IMR-90 (cell line): ENCODE measurements around the gene LDAH. TPM values are rescaled to one million over a fixed set of nuclear protein-coding genes. Genes with fewer than 3 reads are reported as not detected.

Source experiments
- ATAC-seq: fragments of 200-7000 bp; cut with Tn5 transposase; 2 replicates; pipeline ENCODE4 v1.9.1; 2020; ENCODE audit warnings: low read depth, mild to moderate bottlenecking, moderate library complexity
- BruUV-seq: library from RNA; stranded (reverse); fragments of 400-500 nt; replicated peaks from 2 replicates; lab custom pipeline; 2021; lab: Mats Ljungman, UMichigan
- CTCF ChIA-PET: fragments of 300-600 bp; formaldehyde crosslinking; extraction: SDS; loops from one replicate; lab custom pipeline; 2021; ENCODE audit warnings: antibody characterized with exemption; lab: Yijun Ruan, JAX
- POLR2A ChIA-PET: fragments of 300-600 bp; sonication (Branson Sonifier 250); formaldehyde crosslinking; loops from one replicate; lab custom pipeline; 2022; ENCODE audit warnings: antibody characterized with exemption; ENCODE audit not compliant: unreplicated experiment; lab: Charles Lee
- DNase-seq: peaks from one replicate; pipeline ENCODE4 v3.0.0; 2013
- H2AFZ ChIP-seq: replicated peaks from 2 replicates; pipeline ENCODE3; 2013; ENCODE audit warnings: low read length, mild to moderate bottlenecking; ENCODE audit not compliant: poor library complexity
- H2AK5ac ChIP-seq: 2 replicates; pipeline ENCODE4 v1.6.1; 2013; ENCODE audit warnings: low read depth, low read length, inconsistent platforms
- H2AK9ac ChIP-seq: replicated peaks from 2 replicates; pipeline ENCODE3; 2013; ENCODE audit warnings: mild to moderate bottlenecking, low read depth, low read length, moderate library complexity; ENCODE audit not compliant: poor library complexity
- H2BK120ac ChIP-seq: 2 replicates; pipeline ENCODE4 v1.6.1; 2013; ENCODE audit warnings: low read depth, low read length, inconsistent platforms
- H2BK15ac ChIP-seq: 3 replicates; pipeline ENCODE4 v1.6.1; 2013; ENCODE audit warnings: low read depth, low read length, inconsistent platforms
- H2BK20ac ChIP-seq: 2 replicates; pipeline ENCODE4 v1.6.1; 2013; ENCODE audit warnings: low read depth, mild to moderate bottlenecking, inconsistent platforms, low read length, moderate library complexity
- H2BK5ac ChIP-seq: 2 replicates; pipeline ENCODE4 v1.6.1; 2013; ENCODE audit warnings: mild to moderate bottlenecking, low read depth, low read length, inconsistent platforms; ENCODE audit not compliant: poor library complexity, severe bottlenecking
- H3K14ac ChIP-seq: replicated peaks from 2 replicates; pipeline ENCODE4 v1.6.1; 2013; ENCODE audit warnings: low read depth, low read length, inconsistent platforms
- H3K18ac ChIP-seq: 2 replicates; pipeline ENCODE4 v1.6.1; 2013; ENCODE audit warnings: low read depth, low read length, control low read depth
- H3K23ac ChIP-seq: 2 replicates; pipeline ENCODE4 v1.6.1; 2013; ENCODE audit warnings: low read depth, low read length, inconsistent platforms
- H3K27ac ChIP-seq: 2 replicates; pipeline ENCODE4 v1.5.1; 2013; ENCODE audit warnings: mild to moderate bottlenecking, control low read depth, low read length; ENCODE audit not compliant: insufficient read depth
- H3K27me3 ChIP-seq: 2 replicates; pipeline ENCODE4 v1.6.1; 2013; ENCODE audit warnings: low read length; ENCODE audit not compliant: control insufficient read depth, insufficient read depth
- H3K36me3 ChIP-seq: 2 replicates; pipeline ENCODE4 v1.6.1; 2013; ENCODE audit warnings: low read length, mixed read lengths; ENCODE audit not compliant: control insufficient read depth, insufficient read depth
- H3K4ac ChIP-seq: 2 replicates; pipeline ENCODE4 v1.6.1; 2013; ENCODE audit warnings: low read depth, low read length, inconsistent platforms
- H3K4me1 ChIP-seq: 2 replicates; pipeline ENCODE4 v1.6.1; 2013; ENCODE audit warnings: low read length, mixed read lengths; ENCODE audit not compliant: control insufficient read depth, insufficient read depth
- H3K4me2 ChIP-seq: 2 replicates; pipeline ENCODE4 v1.6.1; 2013; ENCODE audit warnings: low read depth, mild to moderate bottlenecking, control low read depth, low read length, moderate library complexity
- H3K4me3 ChIP-seq: 2 replicates; pipeline ENCODE4 v1.5.1; 2013; ENCODE audit warnings: low read depth, mild to moderate bottlenecking, control low read depth, low read length, moderate library complexity; ENCODE audit not compliant: insufficient read depth
- H3K56ac ChIP-seq: 2 replicates; pipeline ENCODE4 v1.6.1; 2013; ENCODE audit warnings: low read length, inconsistent platforms; ENCODE audit not compliant: insufficient read depth; ENCODE audit errors: extremely low read depth
- H3K79me1 ChIP-seq, 2 experiments: 2 replicates each; pipeline ENCODE4 v1.6.1; 2013; ENCODE audit warnings: low read length in 2 of 2, inconsistent platforms in 1 of 2, low read depth in 1 of 2
- H3K9ac ChIP-seq: 2 replicates; pipeline ENCODE4 v1.6.1; 2013; ENCODE audit warnings: low read depth, low read length, control low read depth
- H3K9me1 ChIP-seq: 2 replicates; pipeline ENCODE4 v1.6.1; 2013; ENCODE audit warnings: low read length, inconsistent platforms; ENCODE audit not compliant: insufficient read depth
- H3K9me3 ChIP-seq: 2 replicates; pipeline ENCODE4 v1.6.1; 2013; ENCODE audit warnings: low read length; ENCODE audit not compliant: control insufficient read depth, insufficient read depth
- H4K20me1 ChIP-seq: 2 replicates; pipeline ENCODE4 v1.6.1; 2013; ENCODE audit warnings: low read length, inconsistent platforms; ENCODE audit not compliant: insufficient read depth
- H4K5ac ChIP-seq: 2 replicates; pipeline ENCODE4 v1.6.1; 2013; ENCODE audit warnings: mild to moderate bottlenecking, low read depth, low read length, control low read depth
- H4K8ac ChIP-seq, 2 experiments: 2 replicates each; pipeline ENCODE4 v1.6.1; 2013; ENCODE audit warnings: low read depth in 2 of 2, low read length in 2 of 2, control low read depth in 1 of 2, inconsistent platforms in 1 of 2
- H4K91ac ChIP-seq: 2 replicates; pipeline ENCODE4 v1.6.1; 2013; ENCODE audit warnings: low read depth, low read length, inconsistent platforms; ENCODE audit not compliant: insufficient read depth
- CHD1 ChIP-seq: IDR thresholded peaks from 2 replicates; pipeline ENCODE4 v1.6.1; 2012; ENCODE audit warnings: low read depth, low read length, improper control_type of control experiment
- FOS ChIP-seq: fragments of 150-350 bp; IDR thresholded peaks from 2 replicates; pipeline ENCODE4 v1.6.1; 2016; ENCODE audit warnings: low read depth, low read length
- MAFK ChIP-seq: IDR thresholded peaks from 2 replicates; pipeline ENCODE4 v1.6.1; 2012; ENCODE audit warnings: low read depth, low read length, improper control_type of control experiment
- MAZ ChIP-seq: IDR thresholded peaks from 2 replicates; pipeline ENCODE4 v1.6.1; 2012; ENCODE audit warnings: low read depth, mild to moderate bottlenecking, low read length, improper control_type of control experiment, moderate library complexity, borderline replicate concordance
- MXI1 ChIP-seq: IDR thresholded peaks from 2 replicates; pipeline ENCODE4 v1.6.1; 2012; ENCODE audit warnings: low read depth, mild to moderate bottlenecking, low read length, moderate library complexity, borderline replicate concordance
- NFE2L2 ChIP-seq: fragments of 150-350 bp; IDR thresholded peaks from 2 replicates; pipeline ENCODE4 v1.6.1; 2016; ENCODE audit warnings: low read depth, mild to moderate bottlenecking, low read length
- RAD21 ChIP-seq: IDR thresholded peaks from 2 replicates; pipeline ENCODE4 v1.6.1; 2012; ENCODE audit warnings: low read length, improper control_type of control experiment
- RFX5 ChIP-seq: IDR thresholded peaks from 2 replicates; pipeline ENCODE4 v1.8.0; 2012; ENCODE audit warnings: low read depth, mild to moderate bottlenecking, low read length, moderate library complexity
- SMC3 ChIP-seq: fragments of 150-350 bp; IDR thresholded peaks from 2 replicates; pipeline ENCODE4 v1.6.1; 2016; ENCODE audit warnings: low read depth, mild to moderate bottlenecking, antibody characterized with exemption, low read length, moderate library complexity
- WGBS, 2 experiments: methylation state at CpG; one replicate each; pipeline versions ENCODE4 v1.1.5 to v1.1.7; 2013; ENCODE audit warnings: missing lambda C conversion rate in 2 of 2; ENCODE audit not compliant: insufficient read length in 1 of 2; ENCODE audit errors: extremely low coverage in 2 of 2; 5-methylcytosine and 5-hydroxymethylcytosine counted together
- dilution Hi-C: fragments of 300-500 bp; cut with HindIII; formaldehyde crosslinking; loops from one replicate; pipeline ENCODE4 v1.14.3; 2018; ENCODE audit warnings: low sequenced_read_pairs; ENCODE audit not compliant: unreplicated experiment
- in situ Hi-C: fragments of 300-500 bp; cut with MboI; formaldehyde crosslinking; loops from 3 replicates; pipeline ENCODE4 v1.14.3; 2019; ENCODE audit warnings: low sequenced_read_pairs, inconsistent platforms, mixed read lengths
- intact Hi-C: fragments of 100-400 bp; cut with micrococcal nuclease; formaldehyde crosslinking; loops from 2 replicates; pipeline ENCODE4 v1.10.0; 2022
- polyA plus RNA-seq, 3 experiments: library from polyadenylated mRNA; depleted of rRNA; stranded (reverse); fragments of >200 nt; gene quantifications; 2 replicates each; pipeline ENCODE4 v1.2.3, GENCODE V29; 2012; ENCODE audit warnings: low replicate concordance in 1 of 3
- total RNA-seq: library from RNA; depleted of rRNA; stranded (reverse); fragments of >200 nt; gene quantifications from 2 replicates; pipeline ENCODE4 v1.2.3, GENCODE V29; 2012
- TF ChIP-seq, protein P1 (sequence below): conservative IDR thresholded peaks from 2 replicates; pipeline ENCODE4 v1.5.1; 2012; ENCODE audit warnings: mild to moderate bottlenecking, low read depth, low read length, improper control_type of control experiment
- TF ChIP-seq, protein P2 (sequence below): fragments of 150-350 bp; IDR thresholded peaks from 2 replicates; pipeline ENCODE4 v1.6.1; 2017; ENCODE audit warnings: mild to moderate bottlenecking, antibody characterized with exemption, low read length, low read depth
- TF ChIP-seq, protein P3 (sequence below): fragments of 150-350 bp; IDR thresholded peaks from 2 replicates; pipeline ENCODE4 v1.6.1; 2016; ENCODE audit warnings: low read depth, mild to moderate bottlenecking, low read length, moderate library complexity, borderline replicate concordance

LDAH gene
- total and polyA plus RNA-seq, 2 of the 4 experiments (the other 2 are of a cell fraction): 12.1 to 31.7 TPM

- no peak overlapping the region for H3K14ac ChIP-seq
- WGBS, 2 experiments: no CpG with 5 or more reads among the region's 5 CpGs
- in situ Hi-C loops: loop anchor here (5.0 to 25.0 kb wide), 2 partner anchors 300 to 1100 kb away; no protein-coding TSS in a partner anchor
- no peaks in the 10 kb centered on the region for H3K9me1 ChIP-seq
- H4K5ac ChIP-seq: no peak overlapping the region
- H3K4ac ChIP-seq: no peak overlapping the region
- no peak overlapping the region for H3K4me2 ChIP-seq
- no peak overlapping the region for H2AK5ac ChIP-seq
- POLR2A ChIA-PET: no interaction called here
- peaks cover 5% of the 10 kb centered on the region; the same call in 1 of the 2 replicates for H3K4me1 ChIP-seq
- no peak overlapping the region for H4K8ac ChIP-seq
- no peak overlapping the region for H4K91ac ChIP-seq
- H3K4me3 ChIP-seq: no peak overlapping the region
- H3K56ac ChIP-seq: no peak overlapping the region
- BruUV-seq: no TSS peak
- no peak overlapping the region for H3K27ac ChIP-seq
- H3K9me3 ChIP-seq: no peaks in the 10 kb centered on the region
- no peaks in the 10 kb centered on the region for H3K36me3 ChIP-seq
- DNase-seq (no peak), ATAC-seq (no peak)
- CTCF ChIA-PET: interaction anchor here (0.7 to 2.9 kb wide), 7 partner anchors 16 to 455 kb away, joined by 3 to 54 read pairs (median 4); no protein-coding TSS in a partner anchor
- H3K23ac ChIP-seq: no peak overlapping the region
- TF ChIP-seq MXI1 (no peak), MAZ (no peak), FOS (no peak), SMC3 (no peak), MAFK (no peak), RAD21 (no peak), CHD1 (no peak), RFX5 (no peak), NFE2L2 (no peak)
- TF ChIP-seq, protein P1, sequence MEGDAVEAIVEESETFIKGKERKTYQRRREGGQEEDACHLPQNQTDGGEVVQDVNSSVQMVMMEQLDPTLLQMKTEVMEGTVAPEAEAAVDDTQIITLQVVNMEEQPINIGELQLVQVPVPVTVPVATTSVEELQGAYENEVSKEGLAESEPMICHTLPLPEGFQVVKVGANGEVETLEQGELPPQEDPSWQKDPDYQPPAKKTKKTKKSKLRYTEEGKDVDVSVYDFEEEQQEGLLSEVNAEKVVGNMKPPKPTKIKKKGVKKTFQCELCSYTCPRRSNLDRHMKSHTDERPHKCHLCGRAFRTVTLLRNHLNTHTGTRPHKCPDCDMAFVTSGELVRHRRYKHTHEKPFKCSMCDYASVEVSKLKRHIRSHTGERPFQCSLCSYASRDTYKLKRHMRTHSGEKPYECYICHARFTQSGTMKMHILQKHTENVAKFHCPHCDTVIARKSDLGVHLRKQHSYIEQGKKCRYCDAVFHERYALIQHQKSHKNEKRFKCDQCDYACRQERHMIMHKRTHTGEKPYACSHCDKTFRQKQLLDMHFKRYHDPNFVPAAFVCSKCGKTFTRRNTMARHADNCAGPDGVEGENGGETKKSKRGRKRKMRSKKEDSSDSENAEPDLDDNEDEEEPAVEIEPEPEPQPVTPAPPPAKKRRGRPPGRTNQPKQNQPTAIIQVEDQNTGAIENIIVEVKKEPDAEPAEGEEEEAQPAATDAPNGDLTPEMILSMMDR: no peak
- TF ChIP-seq, protein P2, sequence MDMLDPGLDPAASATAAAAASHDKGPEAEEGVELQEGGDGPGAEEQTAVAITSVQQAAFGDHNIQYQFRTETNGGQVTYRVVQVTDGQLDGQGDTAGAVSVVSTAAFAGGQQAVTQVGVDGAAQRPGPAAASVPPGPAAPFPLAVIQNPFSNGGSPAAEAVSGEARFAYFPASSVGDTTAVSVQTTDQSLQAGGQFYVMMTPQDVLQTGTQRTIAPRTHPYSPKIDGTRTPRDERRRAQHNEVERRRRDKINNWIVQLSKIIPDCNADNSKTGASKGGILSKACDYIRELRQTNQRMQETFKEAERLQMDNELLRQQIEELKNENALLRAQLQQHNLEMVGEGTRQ: no peak
- TF ChIP-seq, protein P3, sequence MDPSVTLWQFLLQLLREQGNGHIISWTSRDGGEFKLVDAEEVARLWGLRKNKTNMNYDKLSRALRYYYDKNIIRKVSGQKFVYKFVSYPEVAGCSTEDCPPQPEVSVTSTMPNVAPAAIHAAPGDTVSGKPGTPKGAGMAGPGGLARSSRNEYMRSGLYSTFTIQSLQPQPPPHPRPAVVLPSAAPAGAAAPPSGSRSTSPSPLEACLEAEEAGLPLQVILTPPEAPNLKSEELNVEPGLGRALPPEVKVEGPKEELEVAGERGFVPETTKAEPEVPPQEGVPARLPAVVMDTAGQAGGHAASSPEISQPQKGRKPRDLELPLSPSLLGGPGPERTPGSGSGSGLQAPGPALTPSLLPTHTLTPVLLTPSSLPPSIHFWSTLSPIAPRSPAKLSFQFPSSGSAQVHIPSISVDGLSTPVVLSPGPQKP: no peak
- H2AK9ac ChIP-seq: no peak overlapping the region
- dilution Hi-C loops: no loop called here
- no peaks in the 10 kb centered on the region for H3K79me1 ChIP-seq
- H4K20me1 ChIP-seq: peaks cover 16% of the 10 kb centered on the region; the same call in 1 of the 2 replicates
- H2BK15ac ChIP-seq: no peak overlapping the region
- H2BK20ac ChIP-seq: no peak overlapping the region
- no peak overlapping the region for H2AFZ ChIP-seq
- no peak overlapping the region for H2BK5ac ChIP-seq
- H3K18ac ChIP-seq: no peak overlapping the region
- H3K9ac ChIP-seq: no peak overlapping the region
- H2BK120ac ChIP-seq: no peak overlapping the region
- intact Hi-C loops: loop anchor here (5.0 kb wide), 1 partner anchor 455 kb away; no protein-coding TSS in a partner anchor
- peaks cover 70% of the 10 kb centered on the region for H3K27me3 ChIP-seq
Measured at GRCh38 chr2:20662308-20662937, 160.5 kb downstream of the LDAH start.
